Frontal cortex (tissue), 4 donors: ENCODE data around the gene MBD3. TPM values are rescaled to one million over a fixed set of nuclear protein-coding genes. Genes with fewer than 3 reads are reported as not detected.
"Not testable (repeated sequence)": the region's sequence is repeated elsewhere in the genome, so short reads cannot be mapped to it uniquely, and the experiment has no call there.

Experiments
- DNase-seq, 2 donors: peaks; one replicate each; pipeline ENCODE4 v3.0.0; 2012; ENCODE audit warnings: low spot score in 2 of 2
- FAIRE-seq: peaks from 2 replicates; lab custom pipeline; 2012; peaks lifted over from hg19 to GRCh38; lab: Jason Lieb, UNC
- total RNA-seq: library from RNA; depleted of rRNA; stranded (reverse); fragments of >200 nt; gene quantifications from one replicate; pipeline ENCODE4 v1.2.3, GENCODE V29; 2014
- donor health status: control.
- donor health status: control.
- donor health status: control.

Gene MBD3, protein sequence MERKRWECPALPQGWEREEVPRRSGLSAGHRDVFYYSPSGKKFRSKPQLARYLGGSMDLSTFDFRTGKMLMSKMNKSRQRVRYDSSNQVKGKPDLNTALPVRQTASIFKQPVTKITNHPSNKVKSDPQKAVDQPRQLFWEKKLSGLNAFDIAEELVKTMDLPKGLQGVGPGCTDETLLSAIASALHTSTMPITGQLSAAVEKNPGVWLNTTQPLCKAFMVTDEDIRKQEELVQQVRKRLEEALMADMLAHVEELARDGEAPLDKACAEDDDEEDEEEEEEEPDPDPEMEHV
- total RNA-seq = 50.1 TPM

DNA sequence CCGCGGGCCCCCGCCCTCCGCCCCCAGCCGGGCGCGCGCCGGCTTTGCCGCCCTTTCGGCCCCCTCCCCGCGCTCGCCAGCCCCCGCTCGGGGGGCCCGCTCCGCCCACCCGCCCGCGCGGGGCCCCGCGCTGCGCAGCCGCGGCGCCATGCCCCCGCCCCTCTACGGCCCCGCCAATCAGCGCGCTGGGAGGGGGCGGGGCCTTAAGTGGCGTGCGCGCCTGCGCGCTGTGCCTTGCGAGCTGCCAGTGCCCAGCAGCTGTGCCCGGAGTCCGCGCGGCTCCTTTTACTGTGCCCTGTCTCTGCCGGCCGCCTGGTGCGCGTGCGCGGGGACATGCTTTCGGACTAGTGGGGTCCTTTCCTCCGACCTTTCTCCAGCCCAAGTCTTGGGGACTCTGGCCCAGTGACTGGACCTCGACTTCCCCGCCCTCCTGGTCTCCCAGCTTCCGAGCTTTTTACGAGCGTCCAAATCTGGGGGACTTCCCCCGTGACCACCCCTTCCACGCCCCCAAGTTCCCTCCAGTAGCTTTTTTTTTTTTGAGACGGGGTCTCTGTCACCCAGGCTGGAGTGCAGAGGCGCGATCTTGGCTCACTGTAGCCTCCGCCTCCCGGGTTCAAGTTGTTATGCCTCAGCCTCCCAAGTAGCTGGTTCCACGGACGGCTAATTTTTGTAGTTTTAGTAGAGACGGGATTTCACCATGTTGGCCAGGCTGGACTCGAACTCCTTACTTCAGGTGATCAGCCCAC lies at the start of gene MBD3:
Gene MBD3, minus strand, starts transcription at position 111 of the 746 bp plus-strand sequence. CDS start 234 bp downstream, outside the sequence.
- FAIRE-seq = no peak
- peak; percentile 99 for DNase-seq

DNA sequence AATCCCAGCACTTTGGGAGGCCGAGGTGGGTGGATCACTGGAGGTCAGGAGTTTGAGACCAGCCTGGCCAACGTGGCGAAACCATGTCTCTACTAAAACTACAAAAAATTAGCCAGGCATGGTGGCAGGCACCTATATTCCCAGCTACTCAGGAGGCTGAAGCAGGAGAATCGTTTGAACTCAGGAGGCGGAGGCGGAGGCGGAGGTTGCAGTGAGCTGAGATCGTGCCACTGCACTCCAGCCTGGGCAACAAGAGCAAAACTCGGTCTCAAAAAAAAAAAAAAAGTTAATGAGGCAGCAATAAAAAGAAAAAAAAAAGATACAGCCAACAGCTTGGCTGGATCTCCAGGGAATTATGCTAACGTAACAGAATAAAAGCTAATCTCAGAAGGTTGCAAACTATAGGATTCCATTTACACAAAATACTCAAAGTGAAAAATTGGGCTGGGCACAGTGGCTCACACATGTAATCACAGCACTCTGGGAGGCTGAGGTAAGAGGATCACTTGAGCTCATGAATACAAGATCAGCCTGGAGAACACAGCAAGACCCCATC lies 48.3 kb upstream of the MBD3 start:
- not testable (repeated sequence) for FAIRE-seq, DNase-seq

DNA sequence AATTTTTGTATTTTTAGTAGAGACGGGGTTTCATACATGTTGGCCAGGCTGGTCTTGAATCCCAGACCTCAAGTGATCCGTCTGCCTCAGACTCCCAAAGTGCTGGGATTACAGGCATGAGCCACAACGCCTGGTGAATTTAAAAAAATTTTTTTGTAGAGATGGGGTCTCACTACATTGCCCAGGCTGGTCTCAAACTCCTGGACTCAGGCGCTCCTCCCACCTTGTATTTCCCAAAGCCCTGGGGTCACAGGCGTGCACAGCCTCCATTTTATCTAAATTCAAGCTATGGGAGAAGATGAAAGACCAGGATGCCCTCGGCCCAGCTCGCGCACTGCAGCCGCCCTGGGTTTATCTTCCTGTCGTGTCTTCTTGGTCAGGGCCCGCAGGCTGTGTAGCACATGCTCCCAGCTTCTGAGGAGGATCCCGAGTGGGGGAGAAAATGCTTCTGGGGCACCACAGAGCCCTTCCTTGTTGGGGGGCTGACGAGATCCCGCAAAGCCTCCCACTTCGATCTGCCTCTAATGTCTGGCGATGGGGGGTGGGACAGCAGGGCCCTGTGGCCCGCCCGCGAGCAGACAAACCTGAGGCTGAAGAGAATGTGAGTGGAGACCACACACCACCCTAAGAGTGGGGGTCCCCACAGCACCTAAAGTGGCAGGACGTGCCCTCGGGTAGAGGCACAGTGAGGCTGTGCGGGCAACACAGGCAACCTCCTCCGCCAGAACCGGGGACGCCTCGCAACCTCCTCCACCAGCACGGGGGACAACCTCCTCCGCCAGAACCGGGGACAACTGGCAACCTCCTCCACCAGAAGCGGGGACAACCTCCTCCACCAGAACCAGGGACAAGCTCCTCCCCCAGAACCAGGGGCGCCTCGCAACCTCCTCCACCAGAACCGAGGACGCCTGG lies 43.9 kb upstream of the MBD3 start:
- no peak for DNase-seq
- no peak for FAIRE-seq

GRCh38 chr19:1634938-1635243 lies 42.2 kb upstream of the MBD3 start:
- DNase-seq (no peak), FAIRE-seq (no peak)

DNA sequence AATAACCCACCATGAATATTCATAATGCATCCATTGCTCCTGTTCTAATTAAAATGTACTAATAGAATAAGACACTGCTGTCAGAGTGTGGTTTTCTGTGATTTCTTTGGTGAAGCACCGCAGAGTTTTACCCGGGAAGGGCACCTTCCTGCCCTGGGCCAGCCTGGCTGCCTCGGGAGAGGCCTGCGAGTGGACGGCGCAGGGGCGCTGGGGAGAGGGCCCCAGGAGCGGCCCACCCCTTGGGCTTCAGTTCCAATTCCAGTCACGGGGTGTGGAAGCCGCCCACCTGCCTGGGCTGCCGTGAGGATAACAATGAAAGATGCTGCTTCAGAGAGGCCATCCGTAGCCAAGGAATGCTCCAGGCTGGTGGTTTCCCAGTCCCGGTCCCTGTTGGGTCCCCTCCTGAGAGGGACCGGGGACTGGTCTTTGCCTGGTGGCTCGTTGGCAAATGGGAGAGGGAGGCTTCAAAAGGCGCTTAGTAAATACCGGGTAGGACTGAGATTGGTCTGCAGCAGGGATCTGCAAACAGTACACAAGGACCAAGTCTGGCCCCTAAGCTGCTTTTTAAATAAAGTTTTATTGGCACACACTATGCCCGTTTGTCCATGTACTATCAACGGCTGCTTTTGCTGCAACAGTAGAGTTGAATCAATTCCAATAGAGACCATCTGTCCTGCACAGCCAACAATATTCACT lies 41.7 kb upstream of the MBD3 start:
- DNase-seq (no peak), FAIRE-seq (no peak)

- DNase-seq = no peak
- no peak for FAIRE-seq
These were observed 40.7 kb upstream of the MBD3 start for GRCh38 chr19:1633269-1633826.

- FAIRE-seq (no peak), DNase-seq (no peak)
These were observed 40.0 kb upstream of the MBD3 start for GRCh38 chr19:1632462-1633268.

GRCh38 chr19:1631557-1632100 lies 39.0 kb upstream of the MBD3 start:
- FAIRE-seq (no peak), DNase-seq (no peak)

- FAIRE-seq = no peak
- no peak for DNase-seq
These were observed 38.1 kb upstream of the MBD3 start for GRCh38 chr19:1630811-1631210.

DNA sequence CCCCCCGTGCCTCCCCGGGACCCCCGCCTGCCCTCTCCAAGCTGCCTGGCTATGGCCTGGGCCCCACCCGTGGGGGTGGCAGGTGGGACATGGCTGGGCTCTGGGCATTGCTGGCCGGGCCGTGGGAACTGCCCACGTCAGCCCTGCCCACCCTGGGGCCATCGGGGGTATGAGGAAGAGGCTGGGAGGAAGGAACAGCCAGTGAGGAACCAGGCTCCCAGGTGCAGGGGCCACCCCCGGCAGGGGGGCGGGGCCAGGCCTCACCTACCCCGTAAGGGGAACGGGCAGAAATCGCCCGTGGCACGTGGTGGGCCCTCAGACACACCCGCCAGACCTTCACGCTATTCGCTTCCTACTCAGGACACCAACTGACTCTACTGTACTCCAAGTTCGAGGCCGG lies 37.3 kb upstream of the MBD3 start:
- FAIRE-seq (no peak), DNase-seq (no peak)

DNA sequence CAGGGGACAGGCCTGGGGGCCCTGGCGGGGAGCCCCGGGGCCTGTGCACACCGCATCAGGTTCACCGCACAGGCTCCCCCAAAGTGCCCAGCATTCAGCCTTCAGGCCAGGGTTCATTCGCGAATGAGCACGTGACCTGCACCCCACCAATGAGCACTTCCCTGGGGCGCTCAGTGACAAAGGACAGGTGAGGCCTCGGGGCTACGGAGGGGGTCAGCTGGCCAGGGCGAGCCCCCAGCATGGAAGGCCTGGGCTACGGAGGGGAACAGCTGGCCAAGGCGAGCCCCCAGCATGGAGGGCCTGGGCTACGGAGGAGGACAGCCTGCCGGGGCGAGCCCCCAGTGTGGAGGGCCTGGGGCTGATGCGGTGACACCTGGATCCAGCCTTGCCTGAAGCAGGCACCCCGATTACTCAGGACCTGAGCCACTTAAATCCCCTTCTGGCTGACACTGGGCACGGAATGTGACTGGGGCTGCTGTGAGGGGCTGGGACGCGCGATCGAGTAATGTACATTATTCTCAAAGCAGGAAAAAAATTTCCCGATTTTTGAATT lies 36.7 kb upstream of the MBD3 start:
- FAIRE-seq = no peak
- DNase-seq = no peak

DNA sequence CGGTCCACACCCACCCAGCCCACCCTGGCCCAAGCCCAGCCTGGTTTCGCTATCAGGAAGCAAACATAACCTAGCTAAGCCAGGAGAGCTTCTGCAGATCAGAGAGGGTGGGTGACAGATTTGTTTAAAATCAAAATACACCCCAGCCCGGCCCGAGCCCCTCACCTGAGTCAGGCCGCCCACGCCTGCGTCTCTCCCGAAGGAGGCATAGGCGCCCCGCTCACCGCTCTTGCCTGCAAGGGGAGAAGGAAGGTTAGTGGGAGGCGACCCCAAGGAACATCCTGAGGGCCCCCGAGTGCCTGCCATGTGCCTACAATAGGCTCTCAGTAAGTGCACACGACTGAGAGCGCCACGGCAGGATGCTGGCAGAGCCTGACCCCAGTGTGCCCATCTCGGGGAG lies 34.5 kb upstream of the MBD3 start:
- no peak for DNase-seq
- no peak for FAIRE-seq

DNA sequence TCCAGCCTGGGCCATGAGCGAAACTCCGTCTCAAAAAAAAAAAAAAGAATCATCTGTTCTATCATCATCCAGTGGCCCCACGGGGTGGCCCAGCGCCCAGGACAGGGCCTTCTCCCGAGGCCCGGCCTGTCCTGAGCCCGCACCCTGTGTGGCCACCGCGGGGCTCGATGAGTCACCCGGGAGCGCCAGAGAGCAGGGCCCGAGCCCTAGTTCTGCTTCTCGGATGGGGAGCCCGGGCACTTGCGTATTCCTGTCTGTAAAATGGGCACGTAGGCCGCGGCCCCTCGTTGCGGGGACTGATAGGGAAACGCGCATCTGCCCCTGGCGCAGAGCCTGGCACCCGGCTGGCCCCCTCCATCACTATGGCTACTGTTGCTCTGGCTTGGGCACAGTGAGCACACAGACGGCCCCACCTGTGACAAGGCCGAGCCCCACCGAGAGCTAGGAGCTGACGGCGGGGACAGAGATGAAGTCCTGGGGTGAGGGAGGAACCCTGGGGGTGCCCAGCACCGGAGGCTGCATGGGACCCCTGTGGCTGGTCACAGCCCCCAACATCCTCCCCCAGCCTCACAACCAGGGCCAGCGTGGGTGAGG lies 33.8 kb upstream of the MBD3 start:
- DNase-seq (no peak), FAIRE-seq (no peak)

DNA sequence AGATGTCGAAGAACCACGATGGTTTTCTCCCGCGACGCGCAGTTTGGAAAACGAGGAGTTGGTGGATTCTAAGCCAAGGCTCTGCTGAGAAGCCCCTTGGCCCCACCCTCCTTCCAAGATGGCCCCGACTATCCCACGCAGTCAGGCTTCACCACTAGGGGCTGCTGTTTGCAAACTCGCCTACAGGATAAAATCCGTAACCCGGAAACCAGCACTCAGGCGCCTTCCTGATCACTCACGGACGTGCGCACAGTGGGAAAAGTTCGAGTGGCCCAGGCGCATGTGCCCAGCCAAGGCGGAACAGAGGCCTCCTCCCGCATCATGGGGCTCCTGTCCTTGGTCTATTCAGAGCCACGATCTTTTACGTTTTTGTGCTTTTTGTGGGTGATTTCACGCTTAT lies 31.8 kb upstream of the MBD3 start:
- DNase-seq (peak; percentile 67 to 79), FAIRE-seq (no peak)

DNA sequence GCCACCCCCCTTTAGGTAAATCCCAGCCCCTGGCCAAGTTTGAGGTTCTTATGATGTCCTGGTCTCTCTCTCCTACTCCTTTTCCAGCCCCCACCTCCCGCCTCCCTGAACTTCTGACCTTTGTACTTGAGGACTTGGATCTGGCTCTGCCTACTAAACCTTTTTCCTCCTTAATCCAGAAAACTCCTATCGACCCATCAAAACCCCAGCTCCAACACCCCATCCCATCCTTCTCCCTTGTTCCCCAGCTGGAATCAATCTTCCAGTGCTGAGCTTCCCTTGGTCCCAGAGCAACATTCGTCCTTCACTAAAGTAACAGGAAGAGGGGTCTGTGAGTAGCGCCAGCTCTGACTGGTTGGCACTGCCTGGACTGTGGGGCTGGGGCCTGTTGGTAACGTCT lies 29.9 kb upstream of the MBD3 start:
- FAIRE-seq = no peak
- DNase-seq = no peak

DNA sequence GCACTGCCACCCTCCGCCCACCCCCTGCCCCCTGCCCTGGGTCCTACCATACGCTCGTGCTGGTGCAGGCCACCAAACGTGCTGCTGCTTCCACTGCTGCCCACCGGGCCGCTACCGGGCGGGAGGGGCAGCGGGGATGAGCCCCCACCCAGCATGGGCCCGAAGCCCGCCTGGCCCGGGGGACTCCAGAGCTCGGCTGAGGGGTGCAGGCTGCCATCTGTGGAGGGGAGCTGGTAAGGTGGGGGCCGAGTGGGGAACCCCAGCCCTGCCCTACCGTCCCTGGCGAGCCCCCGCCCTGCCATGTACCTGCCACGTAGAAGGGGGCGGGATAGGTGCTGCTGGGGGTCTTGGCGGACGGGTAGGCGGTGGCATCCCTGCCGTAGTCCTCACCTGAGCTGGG lies 29.3 kb upstream of the MBD3 start:
- DNase-seq (no peak), FAIRE-seq (no peak)

DNA sequence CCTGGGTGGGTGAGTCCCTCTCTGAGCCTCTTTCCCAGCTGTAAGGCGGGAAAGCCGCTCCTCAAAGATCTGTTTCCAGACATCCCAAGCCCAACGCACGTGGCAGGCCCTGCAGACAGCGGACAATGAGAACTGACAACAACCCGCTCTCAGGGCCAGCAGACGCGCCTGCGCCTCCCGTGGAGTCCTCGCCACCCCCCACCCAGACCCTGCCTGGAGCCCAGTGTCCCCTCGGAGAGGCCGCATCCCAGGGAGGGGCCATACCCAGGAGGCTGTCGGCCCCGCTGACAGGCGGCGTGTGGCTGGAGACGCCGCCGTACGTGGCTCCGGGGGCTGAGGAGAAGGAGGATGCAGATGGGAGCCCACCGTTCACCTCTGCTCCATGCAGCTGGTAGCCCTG lies 28.9 kb upstream of the MBD3 start:
- FAIRE-seq = no peak
- DNase-seq = no peak

- FAIRE-seq (no peak), DNase-seq (no peak)
These were observed 28.4 kb upstream of the MBD3 start for GRCh38 chr19:1621021-1621420.
